Measurements from ENCODE around the gene SLC35G1.

DNA sequence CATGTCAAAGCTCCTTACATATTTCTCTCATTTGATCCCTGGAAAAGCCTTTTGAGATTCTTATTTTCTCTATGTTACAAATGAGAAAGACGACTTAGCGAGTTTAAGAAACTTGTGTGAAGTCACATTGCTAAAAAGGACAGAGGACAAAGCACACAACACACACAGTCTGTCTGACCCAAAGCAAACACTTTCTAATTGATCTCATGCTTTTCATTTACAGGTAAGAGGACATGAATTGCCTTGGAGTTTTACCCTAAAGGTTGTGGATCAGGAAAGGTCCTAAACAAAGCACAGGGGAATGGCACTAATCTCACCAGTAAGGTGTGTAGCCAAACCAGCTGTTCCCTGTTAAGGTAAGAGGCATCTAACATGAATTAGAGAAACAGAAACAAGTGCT, 18.7 kb downstream of the SLC35G1 start:
- TF ChIP-seq EZH2 (IDR thresholded peaks at IDR 0.05) (no peak), POLR2AphosphoS5 (IDR thresholded peaks at IDR 0.05; ENCODE audit: borderline replicate concordance, low read depth, low read length) (no peak)
